Purkinje cell (primary cell): ENCODE measurements around the gene TNIP2. TPM values are rescaled to one million over a fixed set of nuclear protein-coding genes. Genes with fewer than 3 reads are reported as not detected.

Experiments
- polyA plus RNA-seq: library from polyadenylated mRNA; unstranded; fragments of >200 nt; fragmentation: Nextera tagmentation; gene quantifications from 2 replicates; pipeline ENCODE4 v1.2.1, GENCODE V29; 2014

TNIP2 gene, protein sequence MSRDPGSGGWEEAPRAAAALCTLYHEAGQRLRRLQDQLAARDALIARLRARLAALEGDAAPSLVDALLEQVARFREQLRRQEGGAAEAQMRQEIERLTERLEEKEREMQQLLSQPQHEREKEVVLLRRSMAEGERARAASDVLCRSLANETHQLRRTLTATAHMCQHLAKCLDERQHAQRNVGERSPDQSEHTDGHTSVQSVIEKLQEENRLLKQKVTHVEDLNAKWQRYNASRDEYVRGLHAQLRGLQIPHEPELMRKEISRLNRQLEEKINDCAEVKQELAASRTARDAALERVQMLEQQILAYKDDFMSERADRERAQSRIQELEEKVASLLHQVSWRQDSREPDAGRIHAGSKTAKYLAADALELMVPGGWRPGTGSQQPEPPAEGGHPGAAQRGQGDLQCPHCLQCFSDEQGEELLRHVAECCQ
- not detected in 2 replicates for polyA plus RNA-seq

DNA sequence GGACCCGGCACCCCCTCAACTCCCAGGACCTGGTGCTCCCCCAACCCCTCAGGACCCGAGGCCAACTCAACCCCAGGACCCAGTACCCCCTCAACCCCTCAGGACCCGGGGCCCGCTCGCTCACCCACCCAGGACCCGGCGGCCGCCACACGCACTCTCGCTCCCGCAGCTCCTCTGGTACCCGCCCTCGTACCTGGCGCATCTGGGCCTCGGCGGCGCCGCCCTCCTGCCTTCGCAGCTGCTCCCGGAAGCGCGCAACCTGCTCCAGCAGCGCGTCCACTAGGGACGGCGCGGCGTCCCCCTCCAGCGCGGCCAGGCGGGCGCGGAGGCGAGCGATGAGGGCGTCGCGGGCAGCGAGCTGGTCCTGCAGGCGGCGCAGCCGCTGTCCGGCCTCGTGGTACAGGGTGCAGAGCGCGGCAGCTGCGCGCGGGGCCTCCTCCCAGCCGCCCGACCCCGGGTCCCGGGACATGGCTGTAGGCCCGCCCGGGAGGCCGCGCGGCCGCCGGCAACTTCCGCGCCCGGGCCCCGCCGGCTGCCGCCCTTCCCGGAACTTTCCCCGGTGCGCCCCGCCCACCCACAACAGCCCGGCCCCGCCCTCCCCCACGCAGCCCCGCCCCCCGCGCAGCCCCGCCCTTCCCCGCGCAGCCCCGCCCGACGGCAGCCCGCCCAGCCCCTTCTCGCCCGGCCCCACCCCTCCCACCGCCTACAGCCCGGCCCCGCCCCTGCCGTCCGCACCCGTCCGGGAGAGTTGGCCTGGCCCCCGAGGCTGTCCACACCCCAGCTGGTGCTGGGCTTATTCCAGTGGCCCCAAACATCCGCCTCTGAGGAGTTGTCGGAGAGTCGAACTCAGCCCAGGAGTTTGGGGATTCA is at the start of gene TNIP2:
Gene TNIP2 (minus strand): TSS at position 516 of the 870 bp plus-strand sequence. CDS start 47 bp downstream, at position 469.

DNA sequence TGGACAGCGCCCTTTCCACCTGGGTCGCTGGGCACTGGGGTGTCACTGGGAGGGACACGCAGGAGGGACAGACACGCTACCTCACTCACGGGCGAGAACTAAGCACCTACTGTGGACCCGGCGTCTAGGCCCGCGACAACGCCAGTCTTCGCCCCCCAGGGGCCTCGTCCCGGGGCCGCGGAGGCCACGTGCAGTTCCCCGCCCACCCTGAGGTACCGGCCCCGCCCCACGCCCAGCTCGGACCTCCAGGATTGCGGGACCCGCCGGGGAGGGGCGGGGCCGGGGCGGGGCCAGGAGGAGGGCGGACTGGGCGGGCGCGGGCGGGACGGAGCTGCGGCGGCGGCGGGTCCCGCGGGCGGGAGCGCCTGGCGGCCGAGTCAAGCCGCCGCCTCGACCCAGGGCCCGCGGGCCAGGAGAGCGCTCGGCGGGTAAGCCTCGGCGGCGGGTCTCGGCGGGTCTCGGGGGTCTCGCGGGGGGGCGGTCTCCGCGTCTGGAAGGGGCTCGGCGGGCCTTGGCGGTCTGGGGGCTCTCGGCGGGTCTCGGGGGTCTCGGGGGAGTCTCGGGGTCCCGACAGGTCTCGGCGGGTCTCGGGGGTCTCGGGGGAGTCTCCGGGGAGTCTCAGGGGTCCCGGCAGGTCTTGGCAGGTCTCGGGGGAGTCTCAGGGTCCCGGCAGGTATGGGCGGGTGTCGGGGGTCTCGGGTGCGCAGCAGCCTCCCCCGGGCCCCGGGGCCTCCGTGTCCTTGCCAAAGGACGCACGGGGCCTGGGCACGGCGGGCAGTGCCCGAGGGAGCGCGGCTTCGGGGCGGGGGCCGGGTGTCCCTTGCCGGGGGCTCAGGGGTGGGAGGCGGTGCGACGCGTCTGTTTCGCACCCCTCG is 36.8 kb upstream of the TNIP2 start, which contains the start of gene SH3BP2:
Gene SH3BP2 (plus strand): TSS at position 375 of the 875 bp plus-strand sequence. CDS start 27,533 bp downstream, outside the sequence.

Other genes starting within 250 kb of the TNIP2 start
- gene FAM193A, start 219.7 kb downstream of the TNIP2 start, polyA plus RNA-seq: 1.9 and 2.8 TPM in 2 replicates
- gene SH3BP2, start 36.7 kb upstream of the TNIP2 start, polyA plus RNA-seq: 0.16 and 0.32 TPM in 2 replicates
- 202 and 266 TPM in 2 replicates for gene ADD1, start 87.5 kb upstream of the TNIP2 start, polyA plus RNA-seq
- gene NOP14, start 207.1 kb upstream of the TNIP2 start, polyA plus RNA-seq: 1.6 and 2.3 TPM in 2 replicates
- gene GRK4, start 207.2 kb upstream of the TNIP2 start, polyA plus RNA-seq: 11.9 and 15.6 TPM in 2 replicates